NCI-H2171 (cell line): Measurements from ENCODE around the gene VPS9D1.

Experiments
- DNase-seq: peaks from one replicate; lab custom pipeline; 2025; lab: John Stamatoyannopoulos, UW

Gene VPS9D1, protein sequence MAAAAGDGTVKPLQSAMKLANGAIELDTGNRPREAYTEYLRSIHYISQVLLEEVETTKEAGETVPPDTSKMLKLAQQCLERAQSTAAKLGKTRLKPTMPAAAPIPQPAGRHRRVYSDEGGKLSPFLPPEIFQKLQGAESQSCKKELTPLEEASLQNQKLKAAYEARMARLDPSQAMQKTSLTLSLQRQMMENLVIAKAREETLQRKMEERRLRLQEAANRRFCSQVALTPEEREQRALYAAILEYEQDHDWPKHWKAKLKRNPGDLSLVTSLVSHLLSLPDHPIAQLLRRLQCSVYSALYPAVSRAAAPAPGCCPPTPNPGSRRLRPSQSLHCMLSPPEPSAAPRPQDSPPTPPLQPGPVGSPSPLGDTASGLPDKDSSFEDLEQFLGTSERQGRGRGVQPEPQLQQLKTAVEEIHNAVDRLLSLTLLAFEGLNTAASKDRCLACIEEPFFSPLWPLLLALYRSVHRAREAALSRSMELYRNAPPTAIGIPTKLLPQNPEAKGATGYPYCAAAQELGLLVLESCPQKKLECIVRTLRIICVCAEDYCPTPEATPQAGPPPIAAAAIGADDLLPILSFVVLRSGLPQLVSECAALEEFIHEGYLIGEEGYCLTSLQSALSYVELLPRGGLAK

GRCh38 chr16:89720813-89721545 is at the start of gene VPS9D1, which contains the start of gene ZNF276:
Gene VPS9D1 (minus strand): TSS chr16:89720898. CDS start chr16:89720861, 37 bp downstream.
Gene ZNF276 (plus strand): TSS chr16:89721537. CDS start chr16:89721641, 104 bp downstream.
- peak; percentile 84 for DNase-seq

- no peak for DNase-seq
Observed at GRCh38 chr16:89770367-89770766, 49.7 kb upstream of the VPS9D1 start.

DNA sequence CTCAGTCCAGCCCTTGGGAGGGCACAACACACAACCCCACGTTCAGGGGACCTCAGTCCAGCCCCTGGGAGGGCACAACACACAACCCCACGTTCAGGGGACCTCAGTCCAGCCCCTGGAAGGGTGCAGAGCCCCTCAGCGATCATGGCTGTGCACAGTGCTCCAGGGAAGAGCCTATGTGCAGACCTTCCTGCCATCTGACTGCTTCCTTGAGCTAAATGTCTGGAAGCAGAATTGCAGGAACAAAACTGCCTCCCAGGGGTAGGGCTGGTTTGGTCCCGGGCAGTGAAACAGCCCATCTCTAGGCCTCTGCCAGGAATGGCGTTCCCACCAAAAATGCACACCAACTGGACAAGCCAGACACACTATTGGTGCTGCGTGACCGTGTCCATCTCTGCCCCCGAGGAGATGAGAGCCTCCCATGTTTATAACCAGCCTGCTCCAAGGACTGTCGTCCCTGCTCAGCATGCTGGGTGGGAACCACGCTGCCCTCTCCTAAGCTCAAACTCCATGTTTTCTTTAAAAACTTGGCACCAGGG is 44.7 kb upstream of the VPS9D1 start:
- DNase-seq, result no peak

DNA sequence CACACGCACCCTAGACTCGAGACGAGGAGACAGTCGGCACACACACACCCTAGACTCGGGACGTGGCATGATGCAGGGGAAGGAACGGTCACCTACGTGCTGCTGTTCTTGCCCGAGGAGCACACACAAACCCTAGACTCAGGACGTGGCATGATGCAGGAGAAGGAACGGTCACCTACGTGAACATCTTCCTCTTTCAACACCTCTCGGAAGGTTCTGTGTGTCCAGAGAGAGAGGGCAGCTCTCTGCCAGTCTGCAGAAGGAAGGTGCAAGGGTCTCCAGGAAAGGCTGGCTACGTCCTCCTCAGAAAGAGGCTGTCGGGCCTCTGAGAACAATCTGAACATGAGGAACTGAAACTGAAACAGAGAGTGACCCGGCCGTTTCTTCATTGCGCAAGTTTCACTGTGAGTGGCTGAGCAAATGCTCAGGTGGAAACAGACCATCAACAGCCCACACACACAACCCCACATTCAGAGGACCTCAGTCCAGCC is 44.1 kb upstream of the VPS9D1 start:
- DNase-seq, result no peak

- DNase-seq, result no peak
Observed at GRCh38 chr16:89761304-89761922, 40.7 kb upstream of the VPS9D1 start.

- DNase-seq, result no peak
Observed at GRCh38 chr16:89759746-89760340, 39.1 kb upstream of the VPS9D1 start.

DNA sequence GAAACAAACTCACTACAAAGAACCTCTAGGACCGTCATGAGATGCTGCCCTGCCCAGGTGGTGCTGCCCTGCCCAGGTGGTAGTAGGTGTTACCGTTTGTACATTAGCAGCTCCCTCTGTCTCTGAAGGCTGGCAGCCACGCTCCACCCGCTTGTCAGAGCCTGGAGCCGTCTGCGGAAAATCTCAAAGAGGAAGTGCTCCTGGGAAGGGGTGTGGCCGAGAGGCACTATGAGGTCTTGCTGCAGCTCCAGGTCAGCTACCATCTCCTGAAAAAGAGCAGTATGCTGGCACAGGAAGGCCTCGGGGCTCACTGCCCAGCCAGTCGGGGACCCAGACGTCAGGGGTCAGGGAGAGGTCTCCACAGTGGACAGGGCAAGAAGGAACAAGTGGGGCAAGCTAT is 28.9 kb upstream of the VPS9D1 start:
- no peak for DNase-seq

GRCh38 chr16:89748921-89749320 is 28.2 kb upstream of the VPS9D1 start:
- no peak for DNase-seq

DNA sequence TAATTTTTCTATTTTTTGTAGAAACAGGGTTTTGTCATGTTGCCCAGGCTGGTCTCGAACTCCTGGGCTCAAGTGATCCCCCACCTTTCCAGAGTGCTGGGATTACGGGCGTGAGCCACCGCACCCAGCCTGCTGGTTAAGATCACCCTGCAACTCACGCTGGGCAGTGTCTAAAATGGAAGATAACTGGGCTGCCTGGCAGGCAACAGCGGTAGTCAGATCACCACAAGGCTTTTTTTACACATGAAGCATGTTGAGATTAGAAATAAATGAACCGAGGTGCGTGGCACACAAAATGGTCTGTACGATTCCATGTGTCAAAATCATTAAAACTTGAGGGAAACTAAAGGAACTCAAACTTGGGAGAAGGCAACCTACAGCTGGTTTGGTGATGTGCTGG is 27.4 kb upstream of the VPS9D1 start:
- no peak for DNase-seq

DNA sequence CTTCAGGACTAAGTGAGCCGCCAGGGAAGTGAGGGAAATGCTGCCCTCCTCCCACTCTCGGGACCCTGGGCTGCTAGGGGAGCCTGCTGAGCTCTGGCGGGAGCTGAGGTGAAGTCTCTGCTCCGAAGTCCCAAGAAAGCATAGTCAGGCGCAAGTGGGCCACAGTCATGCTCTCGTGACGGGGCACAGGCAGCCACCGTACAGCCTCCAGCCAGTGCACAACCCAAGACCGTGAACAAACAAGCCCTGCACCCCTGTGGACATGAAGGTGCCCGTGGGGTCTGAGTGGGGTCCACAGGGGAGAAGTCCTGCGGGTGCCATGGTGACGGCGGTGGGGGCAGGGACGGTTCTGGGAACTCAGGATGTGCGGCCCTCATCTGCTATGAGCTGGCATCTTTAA is 25.3 kb upstream of the VPS9D1 start:
- no peak for DNase-seq

DNA sequence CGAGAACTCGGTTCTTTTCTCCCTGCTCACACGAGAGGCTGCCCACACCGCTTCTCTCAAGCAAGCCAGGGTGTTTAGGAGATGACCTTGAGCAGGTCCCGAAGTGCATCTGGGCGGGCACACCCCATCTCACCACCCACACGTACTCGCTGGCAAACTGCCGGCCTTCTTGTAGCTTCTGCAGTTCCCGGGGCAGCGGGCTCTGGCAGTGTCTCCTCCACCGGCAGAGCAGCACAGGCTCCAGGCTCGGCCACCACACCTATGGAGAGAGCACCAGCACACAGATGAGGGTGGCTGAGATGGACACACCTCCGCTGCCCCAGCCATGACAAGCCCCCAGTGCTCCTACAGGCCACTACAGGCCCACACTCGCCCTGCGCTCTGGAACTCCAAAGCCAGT is 24.1 kb upstream of the VPS9D1 start:
- no peak for DNase-seq

- no peak for DNase-seq
Observed at GRCh38 chr16:89742948-89743347, 22.2 kb upstream of the VPS9D1 start.

GRCh38 chr16:89741342-89742014 is 20.8 kb upstream of the VPS9D1 start:
- DNase-seq, result no peak

DNA sequence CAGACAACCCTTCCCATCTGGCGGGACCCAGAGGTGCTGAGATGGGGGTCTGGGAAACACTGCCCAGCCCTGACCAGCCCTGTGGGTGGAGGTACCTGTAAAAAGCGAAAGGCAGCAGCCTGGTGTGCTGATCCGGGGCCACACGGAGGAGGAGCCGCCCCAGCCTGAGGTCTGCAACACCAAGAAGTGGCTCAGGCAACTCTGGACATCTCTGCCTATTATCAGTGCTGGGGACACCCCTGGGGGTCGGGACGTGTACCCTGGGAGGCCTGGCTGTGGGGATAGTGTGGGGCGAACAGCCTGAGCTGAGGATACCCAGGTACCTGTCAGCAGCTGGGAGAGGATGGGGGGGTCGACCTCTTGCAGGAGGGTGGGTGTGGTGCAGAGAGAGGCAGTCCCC is 18.7 kb upstream of the VPS9D1 start:
- DNase-seq, result no peak

- DNase-seq, result no peak
Observed at GRCh38 chr16:89738538-89739317, 18.0 kb upstream of the VPS9D1 start.

DNA sequence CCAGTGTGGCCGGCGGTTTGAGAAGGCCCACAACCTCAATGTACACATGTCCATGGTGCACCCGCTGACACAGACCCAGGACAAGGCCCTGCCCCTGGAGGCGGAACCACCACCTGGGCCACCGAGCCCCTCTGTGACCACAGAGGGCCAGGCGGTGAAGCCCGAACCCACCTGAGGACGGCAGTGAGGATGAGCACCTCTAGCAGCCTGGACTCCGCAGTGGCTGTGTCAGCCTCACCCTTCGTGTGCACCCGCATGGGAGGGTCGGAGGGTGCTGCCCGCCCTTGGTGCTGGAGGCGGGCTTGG is 17.3 kb upstream of the VPS9D1 start:
- no peak for DNase-seq

DNA sequence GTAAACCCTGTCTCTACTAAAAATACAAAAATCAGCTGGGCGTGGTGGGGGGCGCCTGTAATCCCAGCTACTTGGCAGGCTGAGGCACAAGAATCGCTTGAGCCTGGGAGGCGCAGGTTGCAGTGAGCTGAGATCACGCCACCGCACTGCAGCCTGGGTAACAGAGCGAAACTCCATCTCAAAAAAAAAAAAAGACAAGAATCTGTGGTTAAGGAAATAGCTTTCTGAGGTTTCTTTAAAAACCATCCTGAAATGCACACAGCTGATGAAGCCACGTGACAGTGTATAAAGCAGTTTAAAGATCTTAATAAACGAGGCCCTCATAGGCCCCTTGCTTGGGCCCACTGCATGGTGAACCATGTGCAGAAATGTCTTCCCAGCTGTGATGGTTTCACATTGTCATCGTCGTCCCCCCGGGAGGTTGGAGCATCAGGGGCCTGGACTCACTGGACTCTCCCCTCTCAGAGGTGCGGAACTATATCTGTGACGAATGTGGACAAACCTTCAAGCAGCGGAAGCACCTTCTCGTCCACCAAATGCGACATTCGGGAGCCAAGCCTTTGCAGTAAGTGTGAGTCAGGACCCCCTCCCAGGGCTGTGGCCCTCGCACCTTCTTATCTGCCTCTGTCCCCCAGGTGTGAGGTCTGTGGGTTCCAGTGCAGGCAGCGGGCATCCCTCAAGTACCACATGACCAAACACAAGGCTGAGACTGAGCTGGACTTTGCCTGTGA is 16.8 kb upstream of the VPS9D1 start:
- DNase-seq, result no peak

GRCh38 chr16:89736554-89736953 is 15.9 kb upstream of the VPS9D1 start:
- no peak for DNase-seq

- DNase-seq, result no peak
Observed at GRCh38 chr16:89733792-89734191, 13.1 kb upstream of the VPS9D1 start.

- DNase-seq, result no peak
Observed at GRCh38 chr16:89733322-89733721, 12.6 kb upstream of the VPS9D1 start.
